Suprapubic skin (tissue), 4 donors: ENCODE results near the gene C2orf42.
"Not testable (repeated sequence)": the region's sequence is repeated elsewhere in the genome, so short reads cannot be mapped to it uniquely, and the experiment has no call there.

Experiments
- EP300 ChIP-seq: sonication (generic); formaldehyde crosslinking; IDR thresholded peaks from one replicate; pipeline ENCODE4 v1.6.1; 2017; ENCODE audit warnings: antibody characterized with exemption
- POLR2A ChIP-seq, 2 donors: fragments of 450-650 bp; IDR thresholded peaks; one replicate each; pipeline ENCODE4 v1.6.1; 2017; ENCODE audit warnings: antibody characterized with exemption in 2 of 2, mild to moderate bottlenecking in 2 of 2, moderate library complexity in 2 of 2
- POLR2AphosphoS5 ChIP-seq, 3 donors: sonication (generic); formaldehyde crosslinking; IDR thresholded peaks; one replicate each; pipeline ENCODE4 v1.6.1; 2017; ENCODE audit warnings: antibody characterized with exemption in 3 of 3
- TF ChIP-seq, protein P1 (sequence below), 2 donors: fragments of 200-600 bp in 1 of 2; fragments of 450-650 bp in 1 of 2; sonication (generic) in 1 of 2; IDR thresholded peaks; one replicate each; pipeline ENCODE4 v1.5.1; 2016 to 2019; ENCODE audit warnings: antibody characterized with exemption in 2 of 2, mild to moderate bottlenecking in 1 of 2, moderate library complexity in 1 of 2

DNA sequence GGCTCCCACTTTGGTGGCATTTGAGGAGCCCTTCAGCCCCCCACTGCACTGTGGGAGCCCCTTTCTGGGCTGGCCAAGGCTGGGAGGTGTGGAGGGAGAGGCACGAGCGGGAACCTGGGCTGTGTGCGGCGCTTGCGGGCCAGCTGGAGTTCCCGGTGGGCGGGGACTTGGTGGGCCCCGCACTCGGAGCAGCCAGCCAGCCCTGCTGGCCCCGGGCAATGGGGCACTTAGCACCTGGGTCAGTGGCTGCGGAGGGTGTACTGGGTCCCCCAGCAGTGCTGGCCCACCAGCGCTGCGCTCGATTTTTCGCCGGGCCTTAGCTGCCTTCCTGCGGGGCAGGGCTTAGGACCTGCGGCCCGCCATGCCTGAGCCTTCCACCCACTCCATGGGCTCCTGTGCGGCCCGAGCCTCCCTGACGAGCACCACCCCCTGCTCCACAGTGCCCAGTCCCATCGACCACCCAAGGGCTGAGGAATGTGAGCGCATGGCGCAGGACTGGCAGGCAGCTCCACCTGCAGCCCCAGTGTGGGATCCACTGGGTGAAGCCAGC lies 42.5 kb downstream of the C2orf42 start:
- TF ChIP-seq POLR2A (IDR thresholded peaks at IDR 0.05); POLR2AphosphoS5 (IDR thresholded peaks at IDR 0.05); EP300: not testable (repeated sequence)
- TF ChIP-seq, protein P1, sequence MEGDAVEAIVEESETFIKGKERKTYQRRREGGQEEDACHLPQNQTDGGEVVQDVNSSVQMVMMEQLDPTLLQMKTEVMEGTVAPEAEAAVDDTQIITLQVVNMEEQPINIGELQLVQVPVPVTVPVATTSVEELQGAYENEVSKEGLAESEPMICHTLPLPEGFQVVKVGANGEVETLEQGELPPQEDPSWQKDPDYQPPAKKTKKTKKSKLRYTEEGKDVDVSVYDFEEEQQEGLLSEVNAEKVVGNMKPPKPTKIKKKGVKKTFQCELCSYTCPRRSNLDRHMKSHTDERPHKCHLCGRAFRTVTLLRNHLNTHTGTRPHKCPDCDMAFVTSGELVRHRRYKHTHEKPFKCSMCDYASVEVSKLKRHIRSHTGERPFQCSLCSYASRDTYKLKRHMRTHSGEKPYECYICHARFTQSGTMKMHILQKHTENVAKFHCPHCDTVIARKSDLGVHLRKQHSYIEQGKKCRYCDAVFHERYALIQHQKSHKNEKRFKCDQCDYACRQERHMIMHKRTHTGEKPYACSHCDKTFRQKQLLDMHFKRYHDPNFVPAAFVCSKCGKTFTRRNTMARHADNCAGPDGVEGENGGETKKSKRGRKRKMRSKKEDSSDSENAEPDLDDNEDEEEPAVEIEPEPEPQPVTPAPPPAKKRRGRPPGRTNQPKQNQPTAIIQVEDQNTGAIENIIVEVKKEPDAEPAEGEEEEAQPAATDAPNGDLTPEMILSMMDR (IDR thresholded peaks at IDR 0.05), result not testable (repeated sequence)
